Measurements from ENCODE around the gene GCNA.
"Not testable (repeated sequence)": the region's sequence is repeated elsewhere in the genome, so short reads cannot be mapped to it uniquely, and the experiment has no call there.

GCNA gene

GRCh38 chrX:71559773-71560172, 18.5 kb upstream of the GCNA start:
- DNase-seq, result not testable (repeated sequence)

- DNase-seq, result no peak
Measured at GRCh38 chrX:71563921-71564320, 14.3 kb upstream of the GCNA start.

GRCh38 chrX:71565474-71566041, 12.7 kb upstream of the GCNA start:
- DNase-seq, result no peak

DNA sequence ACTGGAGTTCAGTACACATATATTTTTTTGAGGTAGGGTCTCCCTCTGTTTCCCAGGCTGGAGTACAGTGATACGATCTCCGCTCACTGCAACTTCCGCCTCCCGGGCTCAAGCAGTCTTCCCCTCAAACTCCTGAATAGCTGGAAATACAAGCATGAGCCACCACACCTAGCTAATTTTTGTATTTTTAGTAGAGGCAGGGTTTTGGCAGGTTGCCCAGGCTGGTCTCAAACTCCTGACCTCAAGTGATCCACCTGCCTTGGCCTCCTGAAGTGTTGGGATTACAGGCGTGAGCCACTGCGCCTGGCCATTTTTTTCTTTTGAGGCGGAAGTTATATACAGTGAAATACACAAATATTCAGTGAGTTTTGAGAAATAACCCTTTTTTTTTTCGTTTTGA, 6.8 kb upstream of the GCNA start:
- not testable (repeated sequence) for DNase-seq

DNA sequence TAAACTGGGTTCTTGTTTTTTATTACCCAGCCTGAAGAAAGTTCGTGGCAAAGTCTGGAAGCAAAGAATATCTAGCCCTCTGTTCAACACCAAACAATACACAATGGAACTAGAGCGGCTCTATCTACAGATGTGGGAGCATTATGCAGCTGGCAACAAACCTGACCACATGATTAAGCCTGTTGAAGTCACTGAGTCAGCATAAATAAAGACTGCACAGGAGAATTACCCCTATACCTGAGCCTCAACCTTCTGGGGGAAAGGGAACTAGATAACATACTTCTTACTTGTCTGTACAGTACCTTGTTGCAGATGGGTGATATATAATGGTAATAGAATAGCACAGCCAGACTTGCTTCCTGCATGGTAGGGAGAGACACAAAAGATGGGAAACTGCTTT, 4.6 kb upstream of the GCNA start:
- no peak for DNase-seq

GRCh38 chrX:71577682-71578081, 555 bp upstream of the GCNA start:
- no peak for DNase-seq

GRCh38 chrX:71579136-71579989, 1.1 kb downstream of the GCNA start:
- DNase-seq, result no peak

- no peak for DNase-seq
Measured at GRCh38 chrX:71579990-71580380, 1.7 kb downstream of the GCNA start.

GRCh38 chrX:71581210-71581609, 3.0 kb downstream of the GCNA start:
- no peak for DNase-seq

GRCh38 chrX:71586929-71587328, 8.7 kb downstream of the GCNA start:
- no peak for DNase-seq

DNA sequence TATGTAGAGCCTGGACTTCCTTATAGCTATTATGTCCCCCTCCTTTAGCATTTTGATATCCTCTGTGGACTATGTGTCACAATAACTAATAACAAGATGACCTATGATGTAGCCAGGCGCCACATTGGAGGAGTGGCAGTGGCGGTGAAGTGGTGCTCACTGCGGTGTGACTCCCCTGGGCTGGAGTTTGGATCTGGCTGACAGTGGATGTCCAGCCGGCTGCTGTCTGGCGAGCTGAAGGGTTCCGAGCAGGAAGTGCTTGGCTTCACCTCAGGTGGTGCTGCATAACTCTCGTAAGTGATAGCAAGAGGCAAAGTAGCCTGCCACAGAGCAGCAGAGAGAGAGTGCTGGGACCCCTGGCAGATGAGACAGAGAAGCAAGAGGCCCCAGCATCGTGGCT, 15.0 kb downstream of the GCNA start:
- DNase-seq, result not testable (repeated sequence)

GRCh38 chrX:71599965-71600364, 21.7 kb downstream of the GCNA start:
- no peak for DNase-seq

GRCh38 chrX:71603618-71604017, 25.4 kb downstream of the GCNA start:
- no peak for DNase-seq

DNA sequence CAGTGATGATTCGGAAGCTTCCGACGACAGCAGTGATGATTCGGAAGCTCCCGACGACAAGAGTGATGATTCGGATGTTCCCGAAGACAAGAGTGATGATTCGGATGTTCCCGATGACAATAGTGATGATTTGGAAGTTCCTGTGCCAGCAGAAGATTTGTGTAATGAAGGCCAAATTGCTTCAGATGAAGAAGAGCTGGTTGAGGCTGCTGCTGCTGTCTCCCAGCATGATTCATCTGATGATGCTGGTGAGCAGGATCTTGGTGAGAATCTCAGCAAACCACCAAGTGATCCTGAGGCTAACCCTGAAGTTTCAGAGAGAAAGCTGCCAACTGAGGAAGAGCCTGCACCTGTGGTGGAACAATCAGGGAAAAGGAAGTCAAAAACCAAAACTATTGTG, 25.9 kb downstream of the GCNA start:
- no peak for DNase-seq

- DNase-seq, result no peak
Measured at GRCh38 chrX:71604796-71605568, 26.7 kb downstream of the GCNA start.

DNA sequence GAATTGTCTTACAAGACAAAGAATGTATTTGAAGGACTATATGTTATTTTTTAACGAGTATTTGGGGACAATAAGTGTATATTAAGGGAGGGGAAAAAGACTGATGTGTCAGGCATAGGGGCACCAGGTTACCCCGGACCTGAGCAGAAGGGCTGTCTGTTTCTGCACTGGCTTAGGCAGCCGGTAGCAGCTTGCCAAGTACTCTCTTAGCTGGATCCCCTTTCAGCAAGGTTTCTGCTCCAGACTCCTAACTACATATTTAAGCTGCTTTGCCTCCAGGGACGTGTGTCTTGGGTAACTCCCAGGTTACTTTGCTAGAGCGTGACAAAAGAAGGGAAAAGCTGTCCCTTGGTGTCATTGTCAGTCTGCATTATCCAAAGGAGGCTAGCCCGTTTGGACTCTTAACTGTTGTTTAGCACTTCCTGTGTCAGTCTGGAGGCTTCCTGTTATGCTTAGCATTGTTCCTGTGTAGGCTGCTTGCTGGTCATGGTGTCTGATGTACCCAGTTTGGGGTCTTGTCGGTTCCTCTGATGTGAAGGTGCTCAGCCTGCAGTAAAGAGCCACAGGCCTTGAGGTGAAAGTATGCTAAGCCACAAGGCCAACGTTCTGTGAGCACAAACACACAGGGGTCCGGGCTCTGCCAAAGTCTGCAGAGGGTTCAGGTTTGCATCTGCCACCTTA, 28.4 kb downstream of the GCNA start:
- no peak for DNase-seq

GRCh38 chrX:71607488-71607887, 29.3 kb downstream of the GCNA start:
- DNase-seq, result no peak

DNA sequence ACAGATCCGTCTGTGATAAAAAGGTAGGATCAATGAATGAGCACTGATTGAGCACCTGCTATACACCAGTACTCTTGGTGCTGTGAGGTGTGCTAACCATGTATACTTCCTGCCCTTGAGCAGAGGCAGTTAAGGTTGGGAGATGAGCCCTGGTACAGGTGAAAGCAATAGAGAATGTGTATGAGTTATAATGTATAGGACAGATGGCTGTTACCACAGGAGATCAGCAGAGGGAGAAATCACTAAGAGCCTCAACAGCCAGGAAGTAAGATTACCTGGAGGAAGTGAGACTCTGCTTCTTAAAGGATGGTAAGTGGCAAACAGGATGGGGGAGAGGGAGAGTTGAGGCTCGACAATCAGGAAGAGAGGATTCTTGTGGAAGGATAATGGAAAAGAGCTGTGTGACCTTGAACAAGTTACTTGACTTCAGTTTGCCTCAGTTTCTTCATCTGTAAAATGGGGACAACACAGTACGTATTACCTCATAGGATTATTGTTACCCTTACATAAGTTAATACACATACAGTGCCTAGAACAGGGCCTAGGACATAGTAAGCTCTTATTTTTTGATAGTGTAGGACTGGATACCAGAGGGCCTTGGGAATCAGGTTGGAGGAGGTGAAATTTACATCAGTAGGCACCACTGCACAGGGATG, 31.0 kb downstream of the GCNA start:
- DNase-seq, result no peak

DNA sequence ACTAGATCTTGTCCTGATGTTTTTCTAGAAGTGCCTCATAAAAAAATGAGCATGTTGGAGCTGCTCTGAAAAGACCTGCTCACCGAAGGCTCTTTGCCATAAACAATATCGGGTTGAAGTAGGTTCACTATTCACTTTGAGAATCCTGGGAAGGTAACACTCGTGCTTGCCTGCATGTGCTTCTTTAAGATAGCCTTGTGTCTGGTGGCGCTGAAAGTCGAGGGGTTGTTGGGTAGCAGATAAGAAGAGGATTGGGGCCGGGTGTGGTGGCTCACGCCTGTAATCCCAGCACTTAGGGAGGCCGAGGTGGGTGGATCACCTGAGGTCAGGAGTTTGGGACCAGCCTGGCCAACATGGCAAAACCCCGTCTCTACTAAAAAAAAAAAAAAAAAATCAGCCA, 33.5 kb downstream of the GCNA start:
- DNase-seq, result not testable (repeated sequence)

DNA sequence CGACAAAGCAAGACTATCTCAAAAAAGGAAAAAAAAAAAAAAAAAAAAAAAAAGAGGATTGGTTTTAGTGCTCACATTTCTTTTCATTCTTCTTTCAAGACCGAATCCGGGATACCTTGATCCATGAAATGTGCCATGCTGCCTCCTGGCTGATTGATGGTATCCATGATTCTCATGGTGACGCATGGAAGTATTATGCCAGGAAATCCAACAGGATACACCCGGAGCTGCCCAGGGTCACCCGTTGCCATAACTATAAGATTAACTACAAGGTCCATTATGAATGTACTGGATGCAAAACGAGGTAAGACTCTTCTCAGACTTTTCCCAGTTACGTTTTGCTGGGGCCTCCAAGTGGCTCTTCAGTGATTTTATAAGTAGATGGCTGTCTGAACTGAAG, 34.0 kb downstream of the GCNA start:
- no peak for DNase-seq

GRCh38 chrX:71615056-71615455, 36.8 kb downstream of the GCNA start:
- DNase-seq, result no peak

DNA sequence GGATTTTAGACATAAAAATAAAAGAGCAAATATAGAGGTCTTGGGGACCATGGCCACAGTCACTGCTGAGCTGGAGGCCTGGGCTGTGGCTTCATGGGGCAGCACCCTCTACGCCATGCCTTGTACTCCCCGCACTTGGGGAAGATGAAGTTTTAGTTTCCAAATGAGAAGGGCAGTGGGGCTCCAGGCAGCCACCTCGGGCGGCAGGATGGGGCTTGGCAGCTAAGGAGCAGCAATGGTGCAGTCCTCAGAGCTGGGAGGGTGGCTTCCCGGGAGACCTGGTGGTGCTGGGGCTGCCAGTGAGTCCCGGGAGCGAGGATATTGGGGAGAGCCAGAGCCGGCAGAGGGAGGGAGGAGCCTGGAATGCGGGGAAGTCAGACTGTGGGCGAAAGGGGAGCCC, 37.7 kb downstream of the GCNA start:
- no peak for DNase-seq

All from NCI-H748 treated with DMSO at 0.1 percent for 48 hours (cell line).